Mammary epithelial cell (primary cell): ENCODE measurements around the gene RARS1.

Source experiments
- CTCF ChIP-seq, 2 donors: IDR thresholded peaks in 1 of 2; conservative IDR thresholded peaks in 1 of 2; 2 replicates each; pipeline ENCODE4 v1.5.1; 2011 to 2012; ENCODE audit warnings: inconsistent platforms in 2 of 2, low read length in 2 of 2, mild to moderate bottlenecking in 2 of 2, control low read depth in 1 of 2, low read depth in 1 of 2; ENCODE audit not compliant: insufficient read depth in 1 of 2; ENCODE audit errors: extremely low read depth in 1 of 2
- EZH2 ChIP-seq: IDR thresholded peaks from 2 replicates; pipeline ENCODE4 v1.6.1; 2012; ENCODE audit warnings: low read length, inconsistent platforms, borderline replicate concordance

GRCh38 chr5:168530621-168531150 lies 44.4 kb downstream of the RARS1 start:
- TF ChIP-seq EZH2 (no peak), CTCF (conservative IDR thresholded peaks at IDR 0.05 in 1 of 2, IDR thresholded peaks at IDR 0.05 in 1 of 2; ENCODE audit: extremely low read depth in 1 of 2, insufficient read depth in 1 of 2, low read depth in 1 of 2, low read length in 2 of 2) (no peak)
